ENCODE results near the gene CCHCR1. TPM values are rescaled to one million over a fixed set of nuclear protein-coding genes. Genes with fewer than 3 reads are reported as not detected.
"Not testable (repeated sequence)": the region's sequence is repeated elsewhere in the genome, so short reads cannot be mapped to it uniquely, and the experiment has no call there.

CCHCR1 gene
- total RNA-seq, 1 experiment from 2014 or later = 45.5 TPM

DNA sequence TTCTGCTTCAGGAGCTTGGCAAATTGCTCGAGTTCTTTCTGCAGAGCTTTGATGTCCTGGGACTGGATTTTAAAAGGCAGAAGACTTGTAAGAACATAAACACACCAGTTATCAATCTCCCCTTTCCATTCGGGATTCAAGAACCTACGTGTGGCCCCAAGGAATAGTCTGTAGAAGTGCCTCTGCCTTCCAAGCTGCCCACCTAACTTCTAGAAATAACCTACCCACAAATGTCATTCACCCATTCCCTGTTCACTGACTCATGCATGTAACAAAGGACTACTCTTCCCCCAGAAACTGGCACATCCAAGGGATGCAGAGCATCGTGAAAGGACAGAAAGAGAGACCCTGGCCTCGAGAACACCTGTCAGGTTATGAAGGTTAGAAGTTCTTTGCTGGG, 8.4 kb upstream of the CCHCR1 start:
- Histone ChIP-seq H3K9me3 (ENCODE audit: control insufficient read depth, low read depth, low read length) (no peaks in the 10 kb centered on the region), H2BK12ac (ENCODE audit: insufficient read length, low read depth, low read length) (no peak overlapping the region), H4K8ac (replicated peaks; ENCODE audit: insufficient read length, low read depth, low read length) (no peak overlapping the region), H3K27ac (ENCODE audit: insufficient read length, low read depth, low read length) (no peak overlapping the region), H4K5ac (ENCODE audit: insufficient read length, low read depth, low read length) (no peak overlapping the region), H3K27me3 (ENCODE audit: insufficient read depth, low read length) (no peaks in the 10 kb centered on the region), H3K4ac (ENCODE audit: low read depth, low read length) (no peak overlapping the region), H3K79me2 (ENCODE audit: insufficient read depth, low read length) (peaks cover 38% of the 10 kb centered on the region), H4K91ac (ENCODE audit: insufficient read length, low read depth, low read length) (no peak overlapping the region), H3K23me2 (ENCODE audit: insufficient read length, low read depth, low read length, poor library complexity, severe bottlenecking) (peaks cover 17% of the 10 kb centered on the region), H3K4me1 (ENCODE audit: insufficient read depth, low read length) (peaks cover 2% of the 10 kb centered on the region; the same call in 1 of the 2 replicates), H2BK120ac (ENCODE audit: low read depth, low read length, poor library complexity, severe bottlenecking) (no peak overlapping the region), H2BK5ac (ENCODE audit: insufficient read length, low read length) (no peak overlapping the region), H2AFZ (ENCODE audit: low read length) (no peak overlapping the region), H3K4me2 (ENCODE audit: insufficient read depth, insufficient read length, low read length) (no peak overlapping the region), H3K9ac (ENCODE audit: extremely low read depth, insufficient read length, low read length) (no peak overlapping the region), H3K79me1 (ENCODE audit: insufficient read depth, low read depth, low read length, poor library complexity, severe bottlenecking) (no peaks in the 10 kb centered on the region), H3K18ac (ENCODE audit: insufficient read length, low read depth, low read length) (no peak overlapping the region), H3K23ac (ENCODE audit: insufficient read length, low read depth, low read length) (no peak overlapping the region), H2BK15ac (ENCODE audit: low read depth, low read length) (no peak overlapping the region), H4K20me1 (ENCODE audit: control insufficient read depth, insufficient read depth, insufficient read length) (no peaks in the 10 kb centered on the region), H2BK20ac (ENCODE audit: low read depth, low read length, poor library complexity, severe bottlenecking) (no peak overlapping the region), H3K56ac (ENCODE audit: insufficient read length, low read depth, low read length) (no peak overlapping the region), H2AK5ac (ENCODE audit: insufficient read length, low read length) (no peak overlapping the region), H3T11ph (ENCODE audit: low read length) (no peak overlapping the region), H3K14ac (ENCODE audit: insufficient read depth, low read length) (no peak overlapping the region)
- Mint-ChIP-seq H3K36me3 (ENCODE audit: insufficient read depth in 1 of 3, low read depth in 3 of 3) (peaks cover 57 to 90% (median 57%) of the 10 kb centered on the region in 3 experiments), H3K27ac (peak overlapping the region in 2 of 3 experiments; percentile 50 to 82; a peak in 6 of 7 replicates), H3K27me3 (ENCODE audit: low read depth) (no peaks in the 10 kb centered on the region; the same call in 1 of the 2 replicates), H3K4me1 (peaks cover 57 to 67% of the 10 kb centered on the region in 2 experiments), H3K9me3 (no peaks in the 10 kb centered on the region), H3K4me3 (peak overlapping the region; percentile 91)
- TF ChIP-seq, protein P1, sequence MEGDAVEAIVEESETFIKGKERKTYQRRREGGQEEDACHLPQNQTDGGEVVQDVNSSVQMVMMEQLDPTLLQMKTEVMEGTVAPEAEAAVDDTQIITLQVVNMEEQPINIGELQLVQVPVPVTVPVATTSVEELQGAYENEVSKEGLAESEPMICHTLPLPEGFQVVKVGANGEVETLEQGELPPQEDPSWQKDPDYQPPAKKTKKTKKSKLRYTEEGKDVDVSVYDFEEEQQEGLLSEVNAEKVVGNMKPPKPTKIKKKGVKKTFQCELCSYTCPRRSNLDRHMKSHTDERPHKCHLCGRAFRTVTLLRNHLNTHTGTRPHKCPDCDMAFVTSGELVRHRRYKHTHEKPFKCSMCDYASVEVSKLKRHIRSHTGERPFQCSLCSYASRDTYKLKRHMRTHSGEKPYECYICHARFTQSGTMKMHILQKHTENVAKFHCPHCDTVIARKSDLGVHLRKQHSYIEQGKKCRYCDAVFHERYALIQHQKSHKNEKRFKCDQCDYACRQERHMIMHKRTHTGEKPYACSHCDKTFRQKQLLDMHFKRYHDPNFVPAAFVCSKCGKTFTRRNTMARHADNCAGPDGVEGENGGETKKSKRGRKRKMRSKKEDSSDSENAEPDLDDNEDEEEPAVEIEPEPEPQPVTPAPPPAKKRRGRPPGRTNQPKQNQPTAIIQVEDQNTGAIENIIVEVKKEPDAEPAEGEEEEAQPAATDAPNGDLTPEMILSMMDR (conservative IDR thresholded peaks at IDR 0.05) = no peak
- WGBS (ENCODE audit: extremely low coverage, insufficient read length, low lambda C conversion rate) = no CpG with 5 or more reads among the region's 5 CpGs
- DNase-seq = no peak

DNA sequence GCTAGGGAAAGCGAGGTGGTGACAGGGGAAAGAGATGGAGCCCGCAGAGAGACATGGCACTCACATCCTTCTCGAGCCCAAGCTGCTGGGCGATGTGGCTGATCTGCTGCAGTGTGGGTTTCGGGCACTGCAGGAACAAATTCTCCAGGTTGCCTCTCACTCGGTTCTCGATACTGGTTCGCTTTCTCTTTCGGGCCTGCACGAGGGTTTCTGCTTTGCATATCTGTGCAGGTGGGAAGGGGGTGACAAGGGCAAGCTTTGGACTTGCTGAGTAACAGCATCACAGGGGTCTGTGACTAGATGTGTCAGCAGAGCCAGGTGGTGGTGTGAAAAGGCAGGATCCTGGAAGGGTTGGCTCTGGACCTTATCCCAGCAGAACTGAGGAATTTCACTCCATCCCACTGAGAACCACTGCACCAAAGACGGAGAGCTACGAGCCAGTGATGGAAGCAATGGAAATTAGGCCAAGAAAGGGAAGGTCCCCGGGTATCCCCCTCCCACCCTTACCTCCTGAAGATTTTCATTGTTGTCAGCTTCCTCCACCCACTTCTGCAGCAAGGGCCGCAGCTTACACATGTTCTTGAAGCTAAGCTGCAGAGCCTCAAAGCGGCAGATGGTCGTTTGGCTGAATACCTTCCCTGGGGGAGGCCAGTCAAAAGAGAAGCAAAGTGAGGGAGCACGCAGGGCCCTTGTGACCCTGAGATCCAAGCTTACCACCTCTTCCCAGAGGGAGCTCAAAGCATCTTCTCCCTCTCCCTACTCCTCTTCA, 7.6 kb upstream of the CCHCR1 start:
- DNase-seq; H4K91ac ChIP-seq (ENCODE audit: insufficient read length, low read depth, low read length); H2BK20ac ChIP-seq (ENCODE audit: low read depth, low read length, poor library complexity, severe bottlenecking); H3K4ac ChIP-seq (ENCODE audit: low read depth, low read length); H2BK120ac ChIP-seq (ENCODE audit: low read depth, low read length, poor library complexity, severe bottlenecking); H3K27ac ChIP-seq (ENCODE audit: insufficient read length, low read depth, low read length); H3K4me2 ChIP-seq (ENCODE audit: insufficient read depth, insufficient read length, low read length); H3K4me1 ChIP-seq (ENCODE audit: insufficient read depth, low read length); H4K5ac ChIP-seq (ENCODE audit: insufficient read length, low read depth, low read length); H2BK12ac ChIP-seq (ENCODE audit: insufficient read length, low read depth, low read length); H4K20me1 ChIP-seq (ENCODE audit: control insufficient read depth, insufficient read depth, insufficient read length); H3K23ac ChIP-seq (ENCODE audit: insufficient read length, low read depth, low read length); H2AFZ ChIP-seq (ENCODE audit: low read length); H3K18ac ChIP-seq (ENCODE audit: insufficient read length, low read depth, low read length); H3T11ph ChIP-seq (ENCODE audit: low read length); H2AK5ac ChIP-seq (ENCODE audit: insufficient read length, low read length); H2BK15ac ChIP-seq (ENCODE audit: low read depth, low read length); H2BK5ac ChIP-seq (ENCODE audit: insufficient read length, low read length); H3K9ac ChIP-seq (ENCODE audit: extremely low read depth, insufficient read length, low read length); H3K27me3 ChIP-seq (ENCODE audit: insufficient read depth, low read length); H4K8ac ChIP-seq (replicated peaks; ENCODE audit: insufficient read length, low read depth, low read length); H3K9me3 ChIP-seq (ENCODE audit: control insufficient read depth, low read depth, low read length); H3K79me1 ChIP-seq (ENCODE audit: insufficient read depth, low read depth, low read length, poor library complexity, severe bottlenecking); H3K9me3 Mint-ChIP-seq; H3K14ac ChIP-seq (ENCODE audit: insufficient read depth, low read length); H3K27me3 Mint-ChIP-seq (ENCODE audit: low read depth); H3K56ac ChIP-seq (ENCODE audit: insufficient read length, low read depth, low read length): not testable (repeated sequence)
- peak overlapping the region; percentile 91; a peak in 3 of 5 replicates for H3K4me3 Mint-ChIP-seq
- peaks cover 17% of the 10 kb centered on the region for H3K23me2 ChIP-seq (ENCODE audit: insufficient read length, low read depth, low read length, poor library complexity, severe bottlenecking)
- no CpG with 5 or more reads among the region's 17 CpGs for WGBS (ENCODE audit: extremely low coverage, insufficient read length, low lambda C conversion rate)
- peak overlapping the region in 1 of 3 experiments; percentile 94; a peak in 4 of 7 replicates for H3K27ac Mint-ChIP-seq
- H3K79me2 ChIP-seq (ENCODE audit: insufficient read depth, low read length) = peaks cover 34% of the 10 kb centered on the region
- H3K4me1 Mint-ChIP-seq = peaks cover 57 to 62% of the 10 kb centered on the region in 2 experiments
- H3K36me3 Mint-ChIP-seq (ENCODE audit: insufficient read depth in 1 of 3, low read depth in 3 of 3) = peaks cover 57 to 93% (median 61%) of the 10 kb centered on the region in 3 experiments
